ENCODE measurements around the gene MTERF2.

GRCh38 chr12:107017042-107017441, 30.1 kb upstream of the MTERF2 start:
- TF ChIP-seq, protein P1, sequence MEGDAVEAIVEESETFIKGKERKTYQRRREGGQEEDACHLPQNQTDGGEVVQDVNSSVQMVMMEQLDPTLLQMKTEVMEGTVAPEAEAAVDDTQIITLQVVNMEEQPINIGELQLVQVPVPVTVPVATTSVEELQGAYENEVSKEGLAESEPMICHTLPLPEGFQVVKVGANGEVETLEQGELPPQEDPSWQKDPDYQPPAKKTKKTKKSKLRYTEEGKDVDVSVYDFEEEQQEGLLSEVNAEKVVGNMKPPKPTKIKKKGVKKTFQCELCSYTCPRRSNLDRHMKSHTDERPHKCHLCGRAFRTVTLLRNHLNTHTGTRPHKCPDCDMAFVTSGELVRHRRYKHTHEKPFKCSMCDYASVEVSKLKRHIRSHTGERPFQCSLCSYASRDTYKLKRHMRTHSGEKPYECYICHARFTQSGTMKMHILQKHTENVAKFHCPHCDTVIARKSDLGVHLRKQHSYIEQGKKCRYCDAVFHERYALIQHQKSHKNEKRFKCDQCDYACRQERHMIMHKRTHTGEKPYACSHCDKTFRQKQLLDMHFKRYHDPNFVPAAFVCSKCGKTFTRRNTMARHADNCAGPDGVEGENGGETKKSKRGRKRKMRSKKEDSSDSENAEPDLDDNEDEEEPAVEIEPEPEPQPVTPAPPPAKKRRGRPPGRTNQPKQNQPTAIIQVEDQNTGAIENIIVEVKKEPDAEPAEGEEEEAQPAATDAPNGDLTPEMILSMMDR (IDR thresholded peaks at IDR 0.05 in 4 of 5, conservative IDR thresholded peaks at IDR 0.05 in 1 of 5): no peak
- no peak for TF ChIP-seq POLR2A (IDR thresholded peaks at IDR 0.05)
